ENCODE results near the gene CALML4.

- TF ChIP-seq SP1 (IDR thresholded peaks at IDR 0.05) (no peak), ELF4 (IDR thresholded peaks at IDR 0.05) (no peak)
Observed at GRCh38 chr15:68199340-68199739, 5.8 kb downstream of the CALML4 start.

All from HEK293T (cell line).